22Rv1 (cell line): ENCODE data around the gene RICTOR.

Source experiments
- H3K27ac ChIP-seq: fragments of 450-650 bp; 2 replicates; pipeline ENCODE4 v1.5.1; 2017
- CTCF ChIP-seq: fragments of 450-650 bp; IDR thresholded peaks from 2 replicates; pipeline ENCODE4 v1.5.1; 2017; ENCODE audit warnings: mild to moderate bottlenecking
- ZFX ChIP-seq: fragments of 450-650 bp; IDR thresholded peaks from 2 replicates; pipeline ENCODE4 v1.6.1; 2017; ENCODE audit warnings: antibody characterized with exemption, borderline replicate concordance

RICTOR gene

DNA sequence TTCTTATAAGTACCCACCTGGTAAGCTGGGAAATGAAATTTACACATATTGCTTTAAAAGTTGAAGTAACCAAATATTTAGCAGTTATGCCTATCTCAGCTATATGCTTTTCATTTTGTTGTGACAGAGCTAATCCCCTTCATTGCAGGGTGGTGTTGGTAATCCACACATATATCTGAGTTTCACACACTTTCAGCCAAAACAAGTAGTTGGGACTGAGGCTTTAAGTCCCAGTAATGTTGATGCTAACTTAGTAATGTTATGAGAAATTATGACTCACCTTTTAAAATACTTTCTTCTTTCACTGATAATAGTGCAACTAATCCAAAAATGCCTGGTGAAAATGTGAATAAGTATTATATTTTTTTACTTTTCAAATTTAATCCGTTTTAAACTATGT lies 19.2 kb upstream of the RICTOR start:
- no peak overlapping the region for H3K27ac ChIP-seq
- TF ChIP-seq CTCF (no peak), ZFX (no peak)

- no peak overlapping the region for H3K27ac ChIP-seq
- no peak for TF ChIP-seq CTCF
- TF ChIP-seq ZFX = no peak
Observed at GRCh38 chr5:39092581-39093351, 18.6 kb upstream of the RICTOR start.

DNA sequence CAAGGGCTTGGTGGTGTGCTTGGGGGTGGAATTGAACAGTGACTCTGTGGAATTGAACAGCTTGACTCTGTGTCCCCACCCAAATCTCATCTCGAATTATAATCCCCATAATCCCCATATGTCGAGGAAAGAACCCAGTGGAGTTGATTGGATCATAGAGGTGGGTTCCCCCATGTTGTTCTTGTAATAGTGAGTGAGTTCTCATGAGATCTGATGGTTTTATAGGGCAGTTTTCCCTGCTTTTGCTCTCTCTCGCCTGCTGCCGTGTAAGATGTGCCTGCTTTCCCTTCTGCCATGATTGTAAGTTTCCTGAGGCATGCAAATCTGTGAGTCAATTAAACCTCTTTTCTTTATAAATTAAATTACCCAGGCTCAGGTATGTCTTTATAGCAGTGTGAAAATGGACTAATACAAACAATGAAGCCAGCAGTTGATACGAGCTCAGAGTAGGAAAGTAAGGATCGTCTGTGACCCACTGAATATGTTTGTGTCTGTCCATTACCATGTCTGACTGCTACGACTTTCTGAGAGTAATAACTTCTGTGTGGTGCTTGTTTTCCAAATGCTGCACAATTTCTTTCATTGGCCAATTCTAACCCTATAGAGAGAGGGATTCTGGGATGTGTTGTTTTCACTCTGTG lies 17.9 kb upstream of the RICTOR start:
- no peak for TF ChIP-seq CTCF
- H3K27ac ChIP-seq = no peak overlapping the region

DNA sequence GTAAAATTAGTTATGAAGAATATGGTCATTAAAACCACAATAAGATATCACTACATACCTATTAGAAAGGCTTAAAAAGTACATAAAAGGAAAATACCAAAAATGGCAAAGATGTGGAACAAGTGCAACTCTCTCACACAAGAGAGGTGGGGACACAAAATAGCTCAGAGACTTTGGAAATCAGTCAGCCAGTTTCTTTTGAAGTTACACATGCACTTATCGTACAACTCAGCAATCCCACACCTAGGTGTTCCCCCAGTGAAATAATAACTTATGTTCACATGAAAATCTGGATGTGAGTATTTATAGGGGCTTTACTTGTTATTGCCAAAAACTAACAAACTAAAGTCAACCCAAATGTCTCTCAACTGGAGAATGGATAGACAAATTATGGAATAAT lies 9.8 kb upstream of the RICTOR start:
- H3K27ac ChIP-seq = no peak overlapping the region
- TF ChIP-seq CTCF (no peak), ZFX (no peak)

GRCh38 chr5:39082995-39083394 lies 8.8 kb upstream of the RICTOR start:
- no peak overlapping the region for H3K27ac ChIP-seq

GRCh38 chr5:39080597-39081204 lies 6.5 kb upstream of the RICTOR start:
- TF ChIP-seq ZFX = no peak
- TF ChIP-seq CTCF = peak; percentile 89

More at GRCh38 chr5:39082995-39083394, 8.8 kb upstream of the RICTOR start:
- no peak for TF ChIP-seq ZFX
- no peak for TF ChIP-seq CTCF

GRCh38 chr5:39080168-39080567 lies 6.0 kb upstream of the RICTOR start:
- TF ChIP-seq ZFX = no peak
- no peak for TF ChIP-seq CTCF
- no peak overlapping the region for H3K27ac ChIP-seq

More at GRCh38 chr5:39080597-39081204, 6.5 kb upstream of the RICTOR start:
- no peak overlapping the region for H3K27ac ChIP-seq
